Mesendoderm (in vitro differentiated cells): ENCODE data around the gene DYNLT4.
A peak's percentile ranks its signal among the peaks of the same experiment; 100 is the strongest.
"Not testable (repeated sequence)": the region's sequence is repeated elsewhere in the genome, so short reads cannot be mapped to it uniquely, and the experiment has no call there.

ENCODE experiments used
- DNase-seq: peaks from one replicate; pipeline ENCODE4 v3.0.0; 2013
- H2AK5ac ChIP-seq: 2 replicates; pipeline ENCODE4 v1.6.1; 2013; ENCODE audit warnings: low read length, inconsistent platforms
- H2BK120ac ChIP-seq: 2 replicates; pipeline ENCODE4 v1.6.1; 2013; ENCODE audit warnings: low read depth, mild to moderate bottlenecking, low read length, moderate library complexity, mixed read lengths
- H2BK15ac ChIP-seq: replicated peaks from 2 replicates; pipeline ENCODE4 v1.6.1; 2013; ENCODE audit warnings: low read depth, mild to moderate bottlenecking, moderate library complexity
- H2BK5ac ChIP-seq: 2 replicates; pipeline ENCODE4 v1.6.1; 2013; ENCODE audit warnings: low read length, inconsistent platforms
- H3K18ac ChIP-seq: 2 replicates; pipeline ENCODE4 v1.6.1; 2013; ENCODE audit warnings: mild to moderate bottlenecking, low read length, mixed read lengths
- H3K23ac ChIP-seq: one replicate; pipeline ENCODE4 v1.6.1; 2013; ENCODE audit warnings: low read length
- H3K27ac ChIP-seq: 2 replicates; pipeline ENCODE4 v1.5.1; 2013; ENCODE audit warnings: low read depth, mild to moderate bottlenecking, inconsistent platforms, low read length, moderate library complexity
- H3K27me3 ChIP-seq: 2 replicates; pipeline ENCODE4 v1.6.1; 2013; ENCODE audit warnings: low read length, control low read depth, mild to moderate bottlenecking, inconsistent platforms; ENCODE audit not compliant: insufficient read depth, poor library complexity
- H3K36me3 ChIP-seq: 2 replicates; pipeline ENCODE4 v1.6.1; 2013; ENCODE audit warnings: low read length, inconsistent platforms; ENCODE audit not compliant: control insufficient read depth, insufficient read depth
- H3K4ac ChIP-seq: one replicate; pipeline ENCODE4 v1.6.1; 2013; ENCODE audit warnings: low read depth, mild to moderate bottlenecking, low read length, moderate library complexity
- H3K4me1 ChIP-seq: 2 replicates; pipeline ENCODE4 v1.6.1; 2013; ENCODE audit warnings: low read depth, low read length, inconsistent platforms; ENCODE audit not compliant: control insufficient read depth
- H3K4me2 ChIP-seq: 2 replicates; pipeline ENCODE4 v1.6.1; 2013; ENCODE audit warnings: low read length
- H3K4me3 ChIP-seq: 2 replicates; pipeline ENCODE4 v1.5.1; 2013; ENCODE audit warnings: mild to moderate bottlenecking, low read length
- H3K56ac ChIP-seq: one replicate; pipeline ENCODE4 v1.6.1; 2013; ENCODE audit warnings: low read length
- H3K79me1 ChIP-seq: 2 replicates; pipeline ENCODE4 v1.6.1; 2013; ENCODE audit warnings: low read length, inconsistent platforms
- H3K79me2 ChIP-seq: 2 replicates; pipeline ENCODE4 v1.6.1; 2013; ENCODE audit warnings: mild to moderate bottlenecking, low read length; ENCODE audit not compliant: control insufficient read depth, insufficient read depth
- H3K9ac ChIP-seq: 2 replicates; pipeline ENCODE4 v1.6.1; 2013; ENCODE audit warnings: low read length, inconsistent platforms
- H4K5ac ChIP-seq: one replicate; pipeline ENCODE4 v1.6.1; 2013; ENCODE audit warnings: low read length
- H4K8ac ChIP-seq: one replicate; pipeline ENCODE4 v1.6.1; 2013; ENCODE audit warnings: low read depth, mild to moderate bottlenecking, control low read depth, low read length, moderate library complexity
- WGBS: extraction: QIAGEN DNeasy Blood & Tissue Kit; methylation state at CpG from one replicate; pipeline ENCODE4 v1.1.7; 2013; ENCODE audit warnings: low lambda C conversion rate, missing lambda C conversion rate; ENCODE audit not compliant: insufficient coverage; ENCODE audit errors: extremely low coverage; 5-methylcytosine and 5-hydroxymethylcytosine counted together

The DYNLT4 gene

GRCh38 chr1:44775078-44775929, 31.8 kb downstream of the DYNLT4 start, which contains the start of gene RPS8:
Gene RPS8 (plus strand): TSS chr1:44775540. CDS start chr1:44775597, 57 bp downstream.
- Histone ChIP-seq H3K27ac (peak within 1 kb of the TSS; percentile 63), H2BK5ac (peak within 1 kb of the TSS; percentile 87), H3K79me1 (peaks cover 11% of the 10 kb centered on the region), H4K8ac (peak within 1 kb of the TSS; percentile 31), H2AK5ac (peak within 1 kb of the TSS; percentile 87), H2BK120ac (no peak within 1 kb of the TSS), H4K5ac (peak within 1 kb of the TSS; percentile 94), H3K23ac (peak within 1 kb of the TSS; percentile 94), H3K4me3 (peak within 1 kb of the TSS; percentile 100), H3K9ac (peak within 1 kb of the TSS; percentile 100), H3K56ac (peak within 1 kb of the TSS; percentile 99), H3K4me1 (peaks cover 2% of the 10 kb centered on the region), H3K79me2 (peaks cover 30% of the 10 kb centered on the region), H3K27me3 (no peaks in the 10 kb centered on the region), H3K36me3 (peaks cover 14% of the 10 kb centered on the region), H3K18ac (peak within 1 kb of the TSS; percentile 35), H3K4ac (peak within 1 kb of the TSS; percentile 76), H2BK15ac (no peak within 1 kb of the TSS), H3K4me2 (peak within 1 kb of the TSS; percentile 95)
- DNase-seq: peak; percentile 98
- WGBS: no CpG with 5 or more reads among the region's 65 CpGs

- H3K9ac ChIP-seq, H3K4me2 ChIP-seq, H3K4me1 ChIP-seq, H2AK5ac ChIP-seq, H3K23ac ChIP-seq, H4K8ac ChIP-seq, H2BK120ac ChIP-seq, H3K4ac ChIP-seq, H3K79me1 ChIP-seq, DNase-seq, H3K18ac ChIP-seq, H2BK15ac ChIP-seq, H3K56ac ChIP-seq, H3K27ac ChIP-seq, H3K79me2 ChIP-seq, H2BK5ac ChIP-seq, H3K4me3 ChIP-seq, H3K27me3 ChIP-seq, H4K5ac ChIP-seq: not testable (repeated sequence)
- no CpG with 5 or more reads among the region's 6 CpGs for WGBS
- peaks cover 20% of the 10 kb centered on the region for H3K36me3 ChIP-seq
Observed at GRCh38 chr1:44766421-44766820, 40.7 kb downstream of the DYNLT4 start.

GRCh38 chr1:44760876-44761275, 46.3 kb downstream of the DYNLT4 start:
- Histone ChIP-seq H3K56ac (no peak overlapping the region), H2BK120ac (no peak overlapping the region), H3K27ac (no peak overlapping the region), H3K9ac (no peak overlapping the region), H4K8ac (no peak overlapping the region), H3K18ac (no peak overlapping the region), H3K4me3 (no peak overlapping the region), H4K5ac (no peak overlapping the region), H2AK5ac (no peak overlapping the region), H3K27me3 (no peaks in the 10 kb centered on the region), H3K36me3 (peaks cover 46% of the 10 kb centered on the region), H3K79me1 (no peaks in the 10 kb centered on the region), H3K23ac (no peak overlapping the region), H3K79me2 (no peaks in the 10 kb centered on the region), H2BK15ac (no peak overlapping the region), H3K4ac (no peak overlapping the region), H3K4me1 (no peaks in the 10 kb centered on the region), H2BK5ac (no peak overlapping the region), H3K4me2 (no peak overlapping the region)
- no CpG with 5 or more reads among the region's 3 CpGs for WGBS
- no peak for DNase-seq

GRCh38 chr1:44759077-44759476, 48.1 kb downstream of the DYNLT4 start:
- Histone ChIP-seq H3K79me1 (no peaks in the 10 kb centered on the region), H3K27ac (no peak overlapping the region), H4K8ac (no peak overlapping the region), H2BK15ac (no peak overlapping the region), H4K5ac (no peak overlapping the region), H3K4me1 (no peaks in the 10 kb centered on the region), H3K18ac (no peak overlapping the region), H3K36me3 (peaks cover 56% of the 10 kb centered on the region), H3K4me2 (no peak overlapping the region), H3K4ac (no peak overlapping the region), H3K27me3 (no peaks in the 10 kb centered on the region), H3K56ac (no peak overlapping the region), H2BK5ac (no peak overlapping the region), H2AK5ac (no peak overlapping the region), H3K79me2 (no peaks in the 10 kb centered on the region), H3K23ac (no peak overlapping the region), H3K9ac (no peak overlapping the region), H3K4me3 (no peak overlapping the region), H2BK120ac (no peak overlapping the region)
- no CpG with 5 or more reads among the region's 11 CpGs for WGBS
- DNase-seq: no peak

- Histone ChIP-seq H4K8ac (no peak overlapping the region), H2BK5ac (no peak overlapping the region), H3K56ac (no peak overlapping the region), H3K18ac (no peak overlapping the region), H3K79me1 (no peaks in the 10 kb centered on the region), H3K4me2 (no peak overlapping the region), H3K4me3 (no peak overlapping the region), H3K79me2 (no peaks in the 10 kb centered on the region), H4K5ac (no peak overlapping the region), H3K27ac (no peak overlapping the region), H3K4ac (no peak overlapping the region), H3K9ac (no peak overlapping the region), H3K23ac (no peak overlapping the region), H2BK120ac (no peak overlapping the region), H2BK15ac (no peak overlapping the region), H3K36me3 (peaks cover 54% of the 10 kb centered on the region), H2AK5ac (no peak overlapping the region), H3K27me3 (no peaks in the 10 kb centered on the region), H3K4me1 (no peaks in the 10 kb centered on the region)
- DNase-seq: no peak
- WGBS: no CpG with 5 or more reads among the region's 2 CpGs
Observed at GRCh38 chr1:44757420-44757819, 49.7 kb downstream of the DYNLT4 start.
